ENCODE data around the gene PDIK1L. TPM values are rescaled to one million over a fixed set of nuclear protein-coding genes. Genes with fewer than 3 reads are reported as not detected.

Gene PDIK1L
- total and polyA plus RNA-seq, 2 of the 4 experiments (the other 2 are of a cell fraction), result 1.4 to 3.0 TPM

DNA sequence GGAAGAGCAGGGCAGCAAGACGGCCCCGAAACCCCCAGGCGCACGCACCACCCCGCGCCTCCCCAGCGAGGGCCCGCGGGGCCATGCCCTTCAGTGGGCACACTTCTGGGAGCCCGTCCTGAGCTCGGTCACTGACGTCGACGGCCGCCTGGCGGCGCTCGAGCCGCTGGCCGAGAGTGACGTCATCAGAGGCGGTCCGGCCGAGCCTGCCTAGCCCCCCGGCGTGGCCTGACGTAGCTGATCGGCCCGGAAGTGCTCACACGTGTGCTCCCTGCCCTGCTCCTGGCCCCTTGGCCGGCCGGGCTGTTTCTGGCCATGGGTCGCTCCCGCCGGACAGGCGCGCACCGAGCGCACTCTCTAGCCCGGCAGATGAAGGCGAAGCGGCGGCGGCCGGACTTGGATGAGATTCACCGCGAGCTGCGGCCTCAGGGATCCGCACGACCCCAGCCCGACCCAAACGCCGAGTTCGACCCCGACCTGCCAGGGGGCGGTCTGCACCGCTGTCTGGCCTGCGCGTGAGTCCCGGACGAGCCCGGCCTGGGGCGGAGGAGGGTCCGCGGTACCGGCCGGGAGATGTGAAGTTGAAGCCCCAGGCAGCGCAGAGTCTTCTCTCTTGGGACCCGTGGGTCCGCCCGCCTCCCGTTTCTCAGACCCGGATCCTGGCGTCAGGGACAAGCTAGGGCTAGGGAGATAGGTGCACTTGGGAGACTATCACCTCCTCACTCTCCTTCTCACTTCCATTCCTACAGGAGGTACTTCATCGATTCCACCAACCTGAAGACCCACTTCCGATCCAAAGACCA lies 58.2 kb downstream of the PDIK1L start, which contains the start of gene ZNF593 (continued):
- TF ChIP-seq SMC3 (IDR thresholded peaks at IDR 0.05; ENCODE audit: low read depth, low read length), result peak; percentile 67
- TF ChIP-seq NFE2L2 (IDR thresholded peaks at IDR 0.05; ENCODE audit: low read depth, low read length), result no peak
- TF ChIP-seq BHLHE40 (IDR thresholded peaks at IDR 0.05; ENCODE audit: low read depth, low read length), result peak; percentile 78

DNA sequence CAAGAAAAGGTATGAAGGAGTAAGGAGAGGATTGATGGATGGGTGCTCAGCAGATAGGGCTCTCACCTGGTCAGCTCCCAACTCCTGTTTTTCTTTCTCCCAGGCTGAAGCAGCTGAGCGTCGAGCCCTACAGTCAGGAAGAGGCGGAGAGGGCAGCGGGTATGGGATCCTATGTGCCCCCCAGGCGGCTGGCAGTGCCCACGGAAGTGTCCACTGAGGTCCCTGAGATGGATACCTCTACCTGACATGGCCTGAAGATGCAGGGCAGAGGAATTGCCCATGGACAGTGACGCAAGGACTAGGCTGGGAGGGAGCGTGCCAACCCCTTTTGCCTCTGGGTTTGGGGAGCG lies 58.8 kb downstream of the PDIK1L start:
- Histone ChIP-seq H3K9me1 (ENCODE audit: insufficient read depth, low read length) (peaks cover 6% of the 10 kb centered on the region; the same call in 1 of the 2 replicates), H3K14ac (replicated peaks; ENCODE audit: low read depth, low read length) (peak overlapping the region; percentile 85), H2AK9ac (replicated peaks; ENCODE audit: low read depth, low read length, poor library complexity) (peak overlapping the region; percentile 95), H3K27ac (ENCODE audit: insufficient read depth, low read length) (peak overlapping the region; percentile 66), H3K18ac (ENCODE audit: low read depth, low read length) (no peak overlapping the region), H4K91ac (ENCODE audit: insufficient read depth, low read depth, low read length) (peak overlapping the region; percentile 25; the same call in 1 of the 2 replicates), H3K4ac (ENCODE audit: low read depth, low read length) (peak overlapping the region; percentile 78), H2AK5ac (ENCODE audit: low read depth, low read length) (peak overlapping the region; percentile 88), H3K56ac (ENCODE audit: extremely low read depth, insufficient read depth, low read length) (peak overlapping the region; percentile 38; the same call in 1 of the 2 replicates), H3K36me3 (ENCODE audit: control insufficient read depth, insufficient read depth, low read length) (0 out of 2 replicates have a peak, but pooled peaks cover 2% of the 10 kb centered on the region), H2BK20ac (ENCODE audit: low read depth, low read length) (no peak overlapping the region), H4K20me1 (ENCODE audit: insufficient read depth, low read length) (no peaks in the 10 kb centered on the region), H3K79me1 (ENCODE audit: low read depth in 1 of 2, low read length in 2 of 2) (peaks cover 4 to 19% of the 10 kb centered on the region in 2 experiments), H3K9me3 (ENCODE audit: control insufficient read depth, insufficient read depth, low read length) (no peaks in the 10 kb centered on the region), H2AFZ (replicated peaks; ENCODE audit: low read length, poor library complexity) (peak overlapping the region; percentile 97), H3K9ac (ENCODE audit: low read depth, low read length) (peak overlapping the region; percentile 89), H3K4me2 (ENCODE audit: low read depth, low read length) (peak overlapping the region; percentile 91), H2BK120ac (ENCODE audit: low read depth, low read length) (no peak overlapping the region), H4K5ac (ENCODE audit: low read depth, low read length) (peak overlapping the region; percentile 28), H3K4me3 (ENCODE audit: insufficient read depth, low read depth, low read length) (peak overlapping the region; percentile 84), H3K27me3 (ENCODE audit: control insufficient read depth, insufficient read depth, low read length) (no peaks in the 10 kb centered on the region; the same call in 1 of the 2 replicates), H4K8ac (ENCODE audit: low read depth in 2 of 2, low read length in 2 of 2) (peak overlapping the region; percentile 67 to 91), H2BK5ac (ENCODE audit: low read depth, low read length, poor library complexity, severe bottlenecking) (no peak overlapping the region), H3K4me1 (ENCODE audit: control insufficient read depth, insufficient read depth, low read length) (peaks cover 5% of the 10 kb centered on the region; the same call in 1 of the 2 replicates), H3K23ac (ENCODE audit: low read depth, low read length) (peak overlapping the region; percentile 77), H2BK15ac (ENCODE audit: low read depth, low read length) (no peak overlapping the region)
- no TSS peak for BruUV-seq (replicated peaks)
- dilution Hi-C loops (cut with HindIII; ENCODE audit: low sequenced_read_pairs, unreplicated experiment) (no loop called here), in situ Hi-C loops (cut with MboI; ENCODE audit: low sequenced_read_pairs) (no loop called here), intact Hi-C loops (cut with micrococcal nuclease) (no loop called here)
- ChIA-PET CTCF (interaction anchor here (0.8 to 1.8 kb wide), 3 partner anchors 15 to 154 kb away, joined by 3 to 8 read pairs (median 6); partner anchors contain the start of gene CEP85), POLR2A (ENCODE audit: unreplicated experiment) (no interaction called here)
- DNase-seq (no peak), ATAC-seq (ENCODE audit: low read depth) (no peak)
- TF ChIP-seq, protein P1, sequence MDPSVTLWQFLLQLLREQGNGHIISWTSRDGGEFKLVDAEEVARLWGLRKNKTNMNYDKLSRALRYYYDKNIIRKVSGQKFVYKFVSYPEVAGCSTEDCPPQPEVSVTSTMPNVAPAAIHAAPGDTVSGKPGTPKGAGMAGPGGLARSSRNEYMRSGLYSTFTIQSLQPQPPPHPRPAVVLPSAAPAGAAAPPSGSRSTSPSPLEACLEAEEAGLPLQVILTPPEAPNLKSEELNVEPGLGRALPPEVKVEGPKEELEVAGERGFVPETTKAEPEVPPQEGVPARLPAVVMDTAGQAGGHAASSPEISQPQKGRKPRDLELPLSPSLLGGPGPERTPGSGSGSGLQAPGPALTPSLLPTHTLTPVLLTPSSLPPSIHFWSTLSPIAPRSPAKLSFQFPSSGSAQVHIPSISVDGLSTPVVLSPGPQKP (IDR thresholded peaks at IDR 0.05; ENCODE audit: borderline replicate concordance, low read depth, low read length), result no peak
- TF ChIP-seq POLR2A (IDR thresholded peaks at IDR 0.05; ENCODE audit: low read depth, low read length), result no peak
- TF ChIP-seq BHLHE40 (IDR thresholded peaks at IDR 0.05; ENCODE audit: low read depth, low read length), result no peak
- 75% methylated on average over 3 of the region's 9 CpGs; no CpG with 5 or more reads in 1 of the 2 experiments for WGBS, 2 experiments (ENCODE audit: extremely low coverage in 2 of 2, insufficient read length in 1 of 2)

Data from IMR-90 (cell line).